Liver (tissue), 9 donors: ENCODE results near the gene SIX1. TPM values are rescaled to one million over a fixed set of nuclear protein-coding genes. Genes with fewer than 3 reads are reported as not detected.

Experiments
- DNase-seq: peaks from one replicate; pipeline ENCODE4 v3.0.0-alpha.2; 2017; ENCODE audit warnings: low spot score
- H3K27ac ChIP-seq, 2 donors: one replicate each; pipeline ENCODE4 v1.7.0; 2013; ENCODE audit warnings: inconsistent platforms in 2 of 2, low read length in 2 of 2, control low read depth in 1 of 2, low read depth in 1 of 2, mild to moderate bottlenecking in 1 of 2
- H3K27me3 ChIP-seq, 4 donors: one replicate each; pipeline versions ENCODE4 v1.6.1 to v1.7.0; 2013; ENCODE audit warnings: low read length in 3 of 4, inconsistent platforms in 1 of 4, mild to moderate bottlenecking in 1 of 4, moderate library complexity in 1 of 4; ENCODE audit not compliant: control insufficient read depth in 4 of 4, insufficient read depth in 4 of 4
- H3K36me3 ChIP-seq, 4 donors: one replicate each; pipeline versions ENCODE4 v1.6.1 to v1.7.0; 2013; ENCODE audit warnings: low read length in 3 of 4, mild to moderate bottlenecking in 3 of 4, low read depth in 1 of 4, moderate library complexity in 1 of 4; ENCODE audit not compliant: control insufficient read depth in 4 of 4, insufficient read depth in 3 of 4
- H3K4me1 ChIP-seq, 4 donors: one replicate each; pipeline versions ENCODE4 v1.6.1 to v1.7.0; 2013; ENCODE audit warnings: low read length in 3 of 4, mild to moderate bottlenecking in 3 of 4, moderate library complexity in 1 of 4; ENCODE audit not compliant: control insufficient read depth in 4 of 4, insufficient read depth in 4 of 4
- H3K4me3 ChIP-seq, 3 donors: one replicate each; pipeline versions ENCODE4 v1.6.1 to v1.7.0; 2013; ENCODE audit warnings: low read length in 3 of 3, control low read depth in 1 of 3, low read depth in 1 of 3, mild to moderate bottlenecking in 1 of 3
- H3K9ac ChIP-seq, 2 donors: one replicate each; pipeline ENCODE4 v1.7.0; 2013; ENCODE audit warnings: low read length in 2 of 2, mild to moderate bottlenecking in 2 of 2, moderate library complexity in 2 of 2, control low read depth in 1 of 2, low read depth in 1 of 2
- H3K9me3 ChIP-seq, 4 donors: one replicate each; pipeline versions ENCODE4 v1.6.1 to v1.7.0; 2013; ENCODE audit warnings: low read length in 3 of 4; ENCODE audit not compliant: control insufficient read depth in 4 of 4
- ATF3 ChIP-seq: IDR thresholded peaks from 2 replicates; pipeline ENCODE4 v1.6.1; 2016; ENCODE audit warnings: antibody characterized with exemption
- EGR1 ChIP-seq, 2 donors: IDR thresholded peaks; 2 replicates each; pipeline ENCODE4 v1.6.1; 2016 to 2018; ENCODE audit warnings: antibody characterized with exemption in 2 of 2, low read depth in 2 of 2
- FOXA1 ChIP-seq: IDR thresholded peaks from 2 replicates; pipeline ENCODE4 v1.6.1; 2016; ENCODE audit warnings: antibody characterized with exemption
- FOXA2 ChIP-seq: IDR thresholded peaks from 2 replicates; pipeline ENCODE4 v1.6.1; 2016; ENCODE audit warnings: antibody characterized with exemption
- GABPA ChIP-seq, 2 donors: IDR thresholded peaks in 1 of 2; conservative IDR thresholded peaks in 1 of 2; 2 replicates each; pipeline ENCODE4 v1.6.1; 2016; ENCODE audit warnings: antibody characterized with exemption in 2 of 2, mild to moderate bottlenecking in 1 of 2, moderate library complexity in 1 of 2
- HNF4A ChIP-seq, 2 donors: conservative IDR thresholded peaks; 2 replicates each; pipeline ENCODE4 v1.6.1; 2016; ENCODE audit warnings: antibody characterized with exemption in 2 of 2, mild to moderate bottlenecking in 2 of 2
- HNF4G ChIP-seq: IDR thresholded peaks from 2 replicates; pipeline ENCODE4 v1.6.1; 2016; ENCODE audit warnings: antibody characterized with exemption
- JUND ChIP-seq, 2 donors: IDR thresholded peaks; 2 replicates each; pipeline ENCODE4 v1.6.1; 2016; ENCODE audit warnings: antibody characterized with exemption in 2 of 2
- MAX ChIP-seq: IDR thresholded peaks from 2 replicates; pipeline ENCODE4 v1.6.1; 2016; ENCODE audit warnings: antibody characterized with exemption
- NR2F2 ChIP-seq: IDR thresholded peaks from 2 replicates; pipeline ENCODE4 v1.6.1; 2016; ENCODE audit warnings: antibody characterized with exemption
- RAD21 ChIP-seq, 2 donors: IDR thresholded peaks; 2 replicates each; pipeline ENCODE4 v1.6.1; 2016; ENCODE audit warnings: antibody characterized with exemption in 2 of 2, mild to moderate bottlenecking in 2 of 2
- RXRA ChIP-seq, 2 donors: IDR thresholded peaks; 2 replicates each; pipeline ENCODE4 v1.6.1; 2017 to 2018; ENCODE audit warnings: antibody characterized with exemption in 2 of 2, mild to moderate bottlenecking in 1 of 2
- SP1 ChIP-seq: IDR thresholded peaks from 2 replicates; pipeline ENCODE4 v1.6.1; 2018; ENCODE audit warnings: antibody characterized with exemption, mild to moderate bottlenecking
- TAF1 ChIP-seq: conservative IDR thresholded peaks from 2 replicates; pipeline ENCODE4 v1.6.1; 2016; ENCODE audit warnings: antibody characterized with exemption, mild to moderate bottlenecking
- YY1 ChIP-seq: IDR thresholded peaks from 2 replicates; pipeline ENCODE4 v1.6.1; 2016; ENCODE audit warnings: antibody characterized with exemption, mild to moderate bottlenecking
- ZBTB33 ChIP-seq: IDR thresholded peaks from 2 replicates; pipeline ENCODE4 v1.6.1; 2016; ENCODE audit warnings: antibody characterized with exemption
- WGBS: extraction: QIAGEN DNeasy Blood & Tissue Kit; methylation state at CpG from one replicate; pipeline ENCODE4 v1.1.7; 2013; 5-methylcytosine and 5-hydroxymethylcytosine counted together
- polyA plus RNA-seq, 2 donors: library from polyadenylated mRNA; stranded (reverse) in 1 of 2; unstranded in 1 of 2; fragments of 200-250 nt in 1 of 2; fragments of >200 nt in 1 of 2; fragmentation: Nextera tagmentation in 1 of 2; extraction: Ambion mirVana in 1 of 2; gene quantifications; one replicate each; pipeline versions ENCODE4 v1.2.1 to v1.2.3, GENCODE V29; 2013 to 2015
- total RNA-seq, 2 donors: library from RNA; depleted of rRNA; stranded (reverse); fragments of >200 nt; gene quantifications; one replicate each; pipeline ENCODE4 v1.2.3, GENCODE V29; 2014
- donor health status: healthy.
- donor health status: healthy.
- donor health status: healthy.
- donor health status: healthy.
- donor health status: healthy.

Gene SIX1
- total RNA-seq = not detected
- not detected for polyA plus RNA-seq

- Histone ChIP-seq H3K27ac (no peak within 1 kb of the TSS), H3K9me3 (no peaks in the 10 kb centered on the region), H3K36me3 (no peaks in the 10 kb centered on the region), H3K4me3 (peak within 1 kb of the TSS in 2 of 3 donors; percentile 36 to 62), H3K4me1 (peaks cover 23 to 52% (median 33%) of the 10 kb centered on the region in 4 donors), H3K9ac (no peak within 1 kb of the TSS), H3K27me3 (peaks cover 4 to 43% (median 30%) of the 10 kb centered on the region in 4 donors)
- DNase-seq = no peak
- WGBS = 3% methylated on average over 79 of the region's 79 CpGs
- TF ChIP-seq RXRA (IDR thresholded peaks at IDR 0.05) (no peak), NR2F2 (no peak), YY1 (no peak), SP1 (no peak), TAF1 (no peak), FOXA2 (no peak), ATF3 (no peak), GABPA (IDR thresholded peaks at IDR 0.05 in 1 of 2, conservative IDR thresholded peaks at IDR 0.05 in 1 of 2) (no peak), EGR1 (IDR thresholded peaks at IDR 0.05; ENCODE audit: low read depth in 2 of 2) (no peak), FOXA1 (no peak), HNF4A (conservative IDR thresholded peaks at IDR 0.05) (no peak), RAD21 (IDR thresholded peaks at IDR 0.05) (no peak), HNF4G (no peak), ZBTB33 (no peak)
Measured at GRCh38 chr14:60648934-60649874, at the start of gene SIX1. Gene SIX1 (minus strand): TSS chr14:60649477. CDS start chr14:60649189, 288 bp downstream.

- WGBS = 86% methylated on average over 4 of the region's 4 CpGs
- Histone ChIP-seq H3K36me3 (no peaks in the 10 kb centered on the region), H3K4me1 (peaks cover 0 to 14% (median 8%) of the 10 kb centered on the region in 4 donors), H3K9ac (no peak overlapping the region), H3K9me3 (peaks cover 0 to 2% (median 0%) of the 10 kb centered on the region in 4 donors), H3K27me3 (no peaks in the 10 kb centered on the region), H3K27ac (no peak overlapping the region), H3K4me3 (no peak overlapping the region)
- no peak for TF ChIP-seq RXRA (IDR thresholded peaks at IDR 0.05)
- no peak for DNase-seq
Measured at GRCh38 chr14:60695327-60695726, 46.0 kb upstream of the SIX1 start.

- Histone ChIP-seq H3K4me3 (peak overlapping the region in 1 of 3 donors; percentile 13), H3K4me1 (peaks cover 2 to 24% (median 12%) of the 10 kb centered on the region in 4 donors), H3K9ac (no peak overlapping the region), H3K9me3 (no peaks in the 10 kb centered on the region), H3K36me3 (no peaks in the 10 kb centered on the region), H3K27me3 (no peaks in the 10 kb centered on the region), H3K27ac (no peak overlapping the region)
- TF ChIP-seq JUND (IDR thresholded peaks at IDR 0.05) (peak; percentile 28 to 34), ZBTB33 (no peak), MAX (no peak), NR2F2 (no peak), HNF4G (peak; percentile 47), SP1 (peak; percentile 58), HNF4A (conservative IDR thresholded peaks at IDR 0.05) (peak; percentile 85 to 90), RXRA (IDR thresholded peaks at IDR 0.05) (peak; percentile 36 to 43)
- 33% methylated on average over 3 of the region's 3 CpGs for WGBS
- peak; percentile 40 for DNase-seq
Measured at GRCh38 chr14:60691383-60692113, 42.3 kb upstream of the SIX1 start.
